HG03280 (cell line): ENCODE results near the gene CHST15.
"Not testable (repeated sequence)": the region's sequence is repeated elsewhere in the genome, so short reads cannot be mapped to it uniquely, and the experiment has no call there.

Experiments used
- ATAC-seq: cut with Tn5 transposase; IDR thresholded peaks from one replicate; pipeline ENCODE4 v1.9.1; 2021; ENCODE audit warnings: mild to moderate bottlenecking, moderate library complexity; ENCODE audit not compliant: unreplicated experiment

The CHST15 gene

DNA sequence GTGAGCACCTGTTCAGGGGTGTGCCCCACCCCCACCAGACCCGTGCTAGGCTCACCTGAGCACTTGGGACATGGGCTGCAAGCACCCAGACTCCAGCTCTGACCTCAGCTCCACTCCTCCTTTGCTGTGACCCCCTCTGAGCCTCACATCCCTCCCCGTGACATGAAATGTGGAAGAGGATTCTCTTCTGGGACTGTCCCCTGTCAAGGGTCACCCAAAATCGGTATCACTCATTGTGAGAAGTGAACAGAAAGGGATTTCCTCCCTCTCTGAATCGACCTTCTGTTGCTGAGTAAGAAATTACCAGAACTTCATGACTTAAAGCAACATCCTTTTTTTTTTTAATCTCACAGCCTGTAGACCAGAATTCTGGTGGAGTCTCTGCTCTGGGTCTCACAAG, 6.2 kb upstream of the CHST15 start:
- ATAC-seq = peak; percentile 67

GRCh38 chr10:124098575-124098974, 5.2 kb upstream of the CHST15 start:
- ATAC-seq = no peak

- no peak for ATAC-seq
Measured at GRCh38 chr10:124097883-124098282, 4.5 kb upstream of the CHST15 start.

DNA sequence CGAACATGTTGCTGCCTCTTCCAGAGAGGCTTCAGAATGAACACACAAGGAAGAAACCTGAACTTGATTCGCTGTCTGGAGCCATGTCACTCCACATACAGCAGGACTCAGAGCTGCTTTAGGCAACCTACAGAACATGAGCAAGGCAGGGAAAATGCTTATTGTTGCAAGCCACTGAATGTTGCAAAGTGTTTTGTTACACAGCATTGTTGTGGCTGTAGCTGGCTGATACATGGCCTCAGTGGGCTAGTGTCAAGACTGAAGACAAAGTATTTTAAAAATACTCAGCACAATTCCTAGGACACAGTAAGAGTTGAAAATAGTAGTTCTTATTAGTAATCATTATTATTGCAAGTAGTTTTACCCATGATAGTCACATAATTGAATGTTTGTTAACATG, 3.1 kb upstream of the CHST15 start:
- no peak for ATAC-seq

GRCh38 chr10:124095801-124096200, 2.4 kb upstream of the CHST15 start:
- ATAC-seq = not testable (repeated sequence)

GRCh38 chr10:124095096-124095495, 1.7 kb upstream of the CHST15 start:
- no peak for ATAC-seq

DNA sequence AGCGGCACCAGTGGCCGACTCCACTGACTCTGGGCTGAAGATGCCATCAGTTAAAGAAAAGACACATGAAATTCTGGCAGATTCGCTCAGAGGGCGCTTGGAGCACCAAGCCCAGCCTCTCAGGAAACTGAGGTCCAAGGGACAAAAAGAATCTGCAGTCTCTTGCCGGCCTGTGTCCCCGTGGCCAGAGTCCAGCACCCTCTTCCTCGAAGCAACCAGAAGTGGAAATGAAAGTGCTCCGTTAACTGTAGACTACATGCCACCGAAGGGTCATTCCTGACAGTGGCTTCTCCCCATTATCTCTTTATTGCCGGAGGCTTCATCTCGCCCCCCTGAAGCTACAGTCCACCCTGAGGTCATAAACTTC, 1.0 kb upstream of the CHST15 start:
- no peak for ATAC-seq

DNA sequence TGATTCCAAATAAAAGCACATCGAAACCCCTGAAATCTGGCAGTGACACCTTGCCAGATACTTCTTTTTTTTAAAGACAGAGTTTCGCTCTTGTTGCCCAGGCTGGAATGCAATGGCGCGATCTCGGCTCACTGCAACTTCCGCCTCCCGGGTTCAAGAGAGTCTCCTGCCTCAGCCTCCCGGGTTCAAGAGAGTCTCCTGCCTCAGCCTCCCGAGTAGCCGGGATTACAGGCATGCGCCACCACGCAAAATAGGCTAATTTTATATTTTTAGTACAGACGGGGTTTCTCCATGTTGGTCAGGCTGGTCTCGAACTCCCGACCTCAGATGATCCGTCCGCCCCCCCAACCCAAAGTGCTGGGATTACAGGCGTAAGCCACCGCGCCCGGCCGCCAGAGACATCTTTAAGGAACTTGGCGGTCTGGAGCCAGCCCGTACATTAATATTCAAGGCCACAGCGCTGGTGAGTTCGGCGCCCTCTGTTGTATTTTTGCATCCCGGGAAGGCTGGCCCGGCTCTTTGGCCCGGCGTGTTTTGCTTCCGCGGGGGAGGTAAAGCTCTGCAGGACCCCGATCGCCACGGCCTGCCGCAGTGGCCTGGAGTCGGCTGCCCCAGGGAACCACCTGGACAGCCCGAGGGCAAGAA, 498 bp upstream of the CHST15 start:
- ATAC-seq = not testable (repeated sequence)

DNA sequence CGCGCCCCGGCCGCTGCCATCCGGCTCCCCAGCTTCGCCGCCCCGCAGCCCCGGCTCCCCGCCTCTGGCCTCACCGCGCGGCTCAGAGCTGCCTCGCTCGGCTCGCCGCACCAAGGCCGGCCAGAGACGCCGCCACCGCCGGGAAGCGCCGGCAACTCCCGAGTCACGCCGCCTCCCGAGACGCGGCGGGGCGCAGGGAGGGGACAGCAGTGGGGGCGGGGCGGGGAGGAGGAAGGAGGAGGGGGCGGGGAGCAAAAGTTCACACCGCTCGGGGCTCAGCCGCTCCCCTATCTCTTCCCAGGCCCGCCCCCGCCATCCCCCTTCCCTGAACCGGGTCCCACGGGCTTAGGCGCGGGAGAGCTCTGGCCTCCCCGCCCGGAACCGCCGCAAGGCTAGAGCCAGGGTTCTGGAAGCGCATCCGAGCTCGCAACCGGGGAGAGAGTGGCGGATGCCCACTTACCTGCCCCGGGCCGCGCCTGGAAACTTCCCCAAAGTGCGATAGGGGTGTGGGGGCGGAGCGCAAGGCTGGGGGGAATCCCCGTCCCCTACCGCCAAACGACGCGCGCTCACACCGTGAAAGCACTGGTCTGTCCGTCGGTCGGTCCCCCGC, 1.0 kb downstream of the CHST15 start:
- ATAC-seq = no peak

- no peak for ATAC-seq
Measured at GRCh38 chr10:124091646-124092249, 1.6 kb downstream of the CHST15 start.

DNA sequence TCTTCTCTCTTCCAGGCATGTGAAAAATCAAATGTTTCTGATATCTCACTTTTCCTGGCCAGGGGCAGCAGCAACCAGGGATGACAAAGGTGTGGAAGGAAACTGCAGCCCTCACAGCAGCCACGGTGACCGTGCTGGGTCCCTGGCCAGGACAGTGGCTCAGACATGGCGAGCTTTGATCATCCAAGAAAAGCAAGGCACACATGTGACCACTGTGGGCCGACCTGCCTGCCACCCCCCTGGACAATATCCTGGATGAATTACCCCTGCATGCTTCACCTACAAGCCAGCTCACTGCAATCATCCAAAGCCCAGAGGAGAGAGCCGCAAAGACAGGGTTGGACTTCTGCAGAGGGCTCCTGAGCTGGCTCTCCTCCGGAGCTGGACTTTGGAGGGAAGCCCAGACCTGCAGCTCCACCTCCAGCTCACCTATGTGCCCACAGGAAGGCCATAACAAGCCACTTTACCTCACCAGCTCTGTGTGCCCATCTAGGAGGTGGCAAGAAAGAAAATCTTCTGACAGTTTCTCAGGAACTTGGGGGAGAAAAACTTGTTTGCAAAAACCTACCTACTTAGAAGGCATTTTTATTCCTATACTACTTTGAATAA, 2.7 kb downstream of the CHST15 start:
- no peak for ATAC-seq

- no peak for ATAC-seq
Measured at GRCh38 chr10:124089859-124090258, 3.5 kb downstream of the CHST15 start.

DNA sequence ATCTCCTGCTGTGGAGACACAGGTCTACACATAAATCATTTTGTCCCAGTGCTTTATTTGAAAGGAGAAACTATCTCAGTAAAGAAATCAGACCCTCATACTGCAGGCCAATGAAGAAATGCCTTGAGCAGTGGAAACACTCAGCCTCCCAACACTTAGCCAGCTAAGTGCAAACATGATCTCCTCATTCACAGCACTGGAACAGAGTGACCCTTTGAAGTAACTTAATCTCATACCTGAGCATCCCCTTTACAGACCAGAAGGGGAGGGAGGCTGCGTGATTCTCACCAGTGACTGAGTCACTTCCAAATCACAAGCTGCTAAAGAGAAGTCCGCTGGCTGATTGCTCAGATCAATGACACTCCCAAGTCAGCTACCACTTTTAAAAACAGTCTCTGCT, 4.5 kb downstream of the CHST15 start:
- no peak for ATAC-seq

DNA sequence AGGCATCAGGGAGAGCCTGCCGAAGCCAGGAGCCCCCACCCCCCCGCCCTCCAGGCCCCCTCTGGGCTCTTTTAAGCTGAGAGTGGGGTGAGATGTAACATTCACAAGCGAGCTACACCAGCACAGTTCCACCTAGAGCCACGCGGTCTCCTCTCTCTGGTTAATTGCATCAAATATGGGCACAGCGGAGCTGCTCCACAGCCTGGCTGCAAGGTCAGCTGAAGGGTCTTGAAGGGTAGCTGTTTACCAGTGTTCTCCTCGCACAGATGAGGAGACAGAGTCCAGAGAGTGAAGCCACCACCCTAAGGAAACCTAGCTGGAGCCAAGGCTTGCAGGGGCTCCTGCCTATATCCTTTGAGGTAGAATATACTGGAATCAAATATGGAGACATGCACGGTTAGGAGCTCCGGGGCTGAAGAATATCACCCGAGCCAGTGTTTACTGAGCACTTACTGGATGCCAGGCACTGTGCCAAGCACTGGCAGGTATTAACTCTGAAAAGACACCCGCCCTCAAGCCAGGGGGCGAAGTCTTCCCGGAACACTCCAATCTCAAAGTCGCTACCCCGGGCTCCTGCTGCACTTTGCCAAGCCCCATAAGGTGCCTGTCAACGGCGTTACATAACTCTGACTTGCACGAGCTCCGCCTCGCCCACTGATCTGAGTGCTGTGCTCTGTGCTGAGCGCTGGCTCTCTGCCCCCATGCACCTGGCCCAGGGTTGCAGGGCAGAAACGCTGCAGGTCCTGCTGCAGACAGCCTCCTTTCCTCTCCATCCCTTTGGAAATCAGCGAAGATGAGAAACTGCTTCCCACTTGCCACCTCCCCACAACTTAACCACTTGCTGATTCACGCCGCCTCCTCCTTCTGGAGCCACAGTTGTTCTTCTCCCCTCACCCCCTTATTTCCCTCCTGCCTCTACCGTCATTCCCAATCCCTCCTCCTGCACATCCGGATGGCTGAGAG, 5.4 kb downstream of the CHST15 start:
- no peak for ATAC-seq

GRCh38 chr10:124086787-124087671, 6.4 kb downstream of the CHST15 start:
- no peak for ATAC-seq

DNA sequence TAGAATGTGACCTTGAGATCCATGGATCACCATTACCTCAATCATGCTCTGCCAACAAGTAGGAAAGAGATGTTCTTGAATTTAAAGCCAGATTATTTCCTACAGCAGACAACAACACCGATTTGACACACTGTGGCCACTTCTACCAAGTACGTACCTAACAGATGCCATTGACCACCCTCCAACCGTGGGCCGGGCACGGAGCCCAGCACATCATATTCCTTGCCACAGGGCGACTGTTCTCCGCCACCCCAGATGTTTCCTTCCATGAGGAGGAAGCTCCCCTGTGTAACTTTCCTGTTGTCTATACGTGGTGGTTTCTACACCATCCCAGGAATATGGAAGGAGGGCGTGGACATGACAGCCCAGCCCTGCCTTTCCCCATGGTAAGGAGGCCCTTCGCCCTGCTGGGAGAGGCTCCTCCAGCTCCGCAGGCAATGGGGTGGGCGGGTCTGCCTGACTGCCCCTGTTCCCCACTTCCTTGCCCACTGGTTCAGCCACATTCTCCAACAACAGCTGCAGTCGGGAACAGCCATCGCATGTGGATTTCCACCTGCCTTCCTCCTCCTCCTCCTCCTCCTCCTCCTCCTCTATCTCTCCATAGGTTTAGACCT, 7.2 kb downstream of the CHST15 start:
- ATAC-seq = no peak

GRCh38 chr10:124085680-124086079, 7.7 kb downstream of the CHST15 start:
- ATAC-seq = no peak

- no peak for ATAC-seq
Measured at GRCh38 chr10:124084708-124085107, 8.7 kb downstream of the CHST15 start.

- ATAC-seq = no peak
Measured at GRCh38 chr10:124083740-124084397, 9.5 kb downstream of the CHST15 start.
